ENCODE measurements around the gene G6PC3. TPM values are rescaled to one million over a fixed set of nuclear protein-coding genes. Genes with fewer than 3 reads are reported as not detected.
A peak's percentile ranks its signal among the peaks of the same experiment; 100 is the strongest.

Gene G6PC3
- total RNA-seq, 2 donors from 2014 or later = 36.0 to 41.1 TPM

- H3K27me3 ChIP-seq = no peaks in the 10 kb centered on the region
- no peak for TF ChIP-seq CTCF (IDR thresholded peaks at IDR 0.05)
- H3K4me1 ChIP-seq = peaks cover 0 to 96% of the 10 kb centered on the region in 2 donors
- no peaks in the 10 kb centered on the region for H3K9me3 ChIP-seq
- peak overlapping the region; percentile 97 for H3K27ac ChIP-seq
- peaks cover under 1% of the 10 kb centered on the region for H3K36me3 ChIP-seq
- DNase-seq (ENCODE audit: low spot score) = no peak
- peak overlapping the region; percentile 51 to 57 for H3K4me3 ChIP-seq
Observed at GRCh38 chr17:44109312-44109630, 38.7 kb downstream of the G6PC3 start.

- Histone ChIP-seq H3K27me3 (no peaks in the 10 kb centered on the region), H3K36me3 (peaks cover 9% of the 10 kb centered on the region), H3K4me3 (peak overlapping the region; percentile 51 to 57), H3K27ac (peak overlapping the region; percentile 97), H3K4me1 (peaks cover 0 to 96% of the 10 kb centered on the region in 2 donors), H3K9me3 (no peaks in the 10 kb centered on the region)
- TF ChIP-seq CTCF (IDR thresholded peaks at IDR 0.05) = no peak
- DNase-seq (ENCODE audit: low spot score) = no peak
Observed at GRCh38 chr17:44110011-44110686, 39.6 kb downstream of the G6PC3 start.

- Histone ChIP-seq H3K4me3 (peak overlapping the region; percentile 51 to 57), H3K9me3 (no peaks in the 10 kb centered on the region), H3K27me3 (no peaks in the 10 kb centered on the region), H3K4me1 (peaks cover 0 to 96% of the 10 kb centered on the region in 2 donors), H3K27ac (peak overlapping the region; percentile 97), H3K36me3 (peaks cover 18% of the 10 kb centered on the region)
- DNase-seq (ENCODE audit: low spot score) = peak; percentile 98
- no peak for TF ChIP-seq CTCF (IDR thresholded peaks at IDR 0.05)
Observed at GRCh38 chr17:44110823-44111633, 40.5 kb downstream of the G6PC3 start.

GRCh38 chr17:44111777-44112176 is 41.2 kb downstream of the G6PC3 start:
- H3K27me3 ChIP-seq = no peaks in the 10 kb centered on the region
- peaks cover 0 to 92% of the 10 kb centered on the region in 2 donors for H3K4me1 ChIP-seq
- no peaks in the 10 kb centered on the region for H3K9me3 ChIP-seq
- peak overlapping the region; percentile 97 for H3K27ac ChIP-seq
- no peak for DNase-seq (ENCODE audit: low spot score)
- H3K36me3 ChIP-seq = peaks cover 25% of the 10 kb centered on the region
- H3K4me3 ChIP-seq = peak overlapping the region in 1 of 2 donors; percentile 57
- no peak for TF ChIP-seq CTCF (IDR thresholded peaks at IDR 0.05)

- Histone ChIP-seq H3K9me3 (no peaks in the 10 kb centered on the region), H3K27me3 (no peaks in the 10 kb centered on the region), H3K4me3 (no peak overlapping the region), H3K4me1 (peaks cover 0 to 84% of the 10 kb centered on the region in 2 donors), H3K36me3 (peaks cover 34% of the 10 kb centered on the region), H3K27ac (peak overlapping the region; percentile 97)
- no peak for TF ChIP-seq CTCF (IDR thresholded peaks at IDR 0.05)
- peak; percentile 67 for DNase-seq (ENCODE audit: low spot score)
Observed at GRCh38 chr17:44112284-44113280, 42.0 kb downstream of the G6PC3 start.
